OCI-LY1 (cell line): ENCODE data around the gene DPP9.

Experiments
- CTCF ChIP-seq: fragments of 200-600 bp; sonication (generic), shearing (Covaris generic); IDR thresholded peaks from 2 replicates; pipeline ENCODE4 v1.5.1; 2017; ENCODE audit warnings: mild to moderate bottlenecking, antibody characterized with exemption, low read length, moderate library complexity, mixed read lengths
- EZH2 ChIP-seq: fragments of 200-600 bp; sonication (generic), shearing (Covaris generic); IDR thresholded peaks from 2 replicates; pipeline ENCODE4 v1.8.0; 2017; ENCODE audit warnings: borderline replicate concordance, mixed run types, mild to moderate bottlenecking, antibody characterized with exemption, low read length, moderate library complexity, mixed read lengths

GRCh38 chr19:4678881-4679790 lies 44.5 kb downstream of the DPP9 start:
- TF ChIP-seq EZH2 = no peak
- TF ChIP-seq CTCF = no peak
